ENCODE data around the gene SRRM1. TPM values are rescaled to one million over a fixed set of nuclear protein-coding genes. Genes with fewer than 3 reads are reported as not detected.

SRRM1 gene
- total and polyA plus RNA-seq, 2 of the 8 experiments (the other 6 are each of a cell fraction or from before 2014, with no cell fraction given) = 77.1 to 255 TPM

GRCh38 chr1:24673341-24673740 lies 30.2 kb downstream of the SRRM1 start:
- no peak overlapping the region for H2AFZ ChIP-seq (ENCODE audit: low read length)
- no peak overlapping the region for H2AK5ac ChIP-seq (ENCODE audit: low read depth, low read length)
- peaks cover 0 to 6% of the 10 kb centered on the region in 2 experiments for H4K20me1 ChIP-seq (replicated peaks in 1 of 2; ENCODE audit: control insufficient read depth in 1 of 2, insufficient read depth in 2 of 2, low read length in 2 of 2)
- H3K4ac ChIP-seq (replicated peaks; ENCODE audit: insufficient read length, low read depth, low read length) = no peak overlapping the region
- H3K23ac ChIP-seq (ENCODE audit: insufficient read length) = no peak overlapping the region
- H3K9me3 ChIP-seq (ENCODE audit: insufficient read depth in 2 of 2, low read depth in 1 of 2, low read length in 1 of 2) = no peaks in the 10 kb centered on the region
- H3K23me2 ChIP-seq (ENCODE audit: low read depth, low read length) = no peaks in the 10 kb centered on the region
- WGBS, 2 experiments (ENCODE audit: extremely low coverage in 1 of 2, insufficient coverage in 1 of 2, insufficient read length in 1 of 2, insufficient replicate concordance in 2 of 2, low coverage in 1 of 2, low lambda C conversion rate in 2 of 2, missing lambda C conversion rate in 1 of 2) = 96% methylated on average over 2 of the region's 6 CpGs; no CpG with 5 or more reads in 1 of the 2 experiments
- no peak overlapping the region for H3K14ac ChIP-seq (ENCODE audit: insufficient read length)
- DNase-seq (ENCODE audit: low read depth in 1 of 2, low spot score in 2 of 2) = no peak
- ChIA-PET CTCF (ENCODE audit: partially characterized antibody) (interaction anchor here (1.0 to 2.0 kb wide), 5 partner anchors 15 to 174 kb away, joined by 3 to 8 read pairs (median 6); no protein-coding TSS in a partner anchor), POLR2A (ENCODE audit: partially characterized antibody) (interaction anchor here (0.9 to 12.3 kb wide), 8 partner anchors 9 to 163 kb away, joined by 3 to 199 read pairs (median 4); no protein-coding TSS in a partner anchor)
- H3K9ac ChIP-seq (replicated peaks in 1 of 4; ENCODE audit: extremely low read depth in 1 of 4, low read depth in 3 of 4, low read length in 3 of 4) = no peak overlapping the region
- peaks cover 23 to 75% (median 54%) of the 10 kb centered on the region in 4 experiments for H3K36me3 ChIP-seq (ENCODE audit: control insufficient read depth in 2 of 4, insufficient read depth in 4 of 4, low read length in 3 of 4)
- H2BK120ac ChIP-seq (replicated peaks; ENCODE audit: low read depth, low read length) = no peak overlapping the region
- H4K8ac ChIP-seq (ENCODE audit: extremely low read depth, insufficient read depth, low read length) = no peak overlapping the region
- H3K56ac ChIP-seq (replicated peaks; ENCODE audit: insufficient read length, low read depth, low read length) = no peak overlapping the region
- no peak overlapping the region for H3K18ac ChIP-seq (ENCODE audit: extremely low read depth, low read length)
- H3K27me3 ChIP-seq (replicated peaks in 1 of 4; ENCODE audit: control insufficient read depth in 3 of 4, extremely low read depth in 1 of 4, insufficient read depth in 3 of 4, low read length in 3 of 4) = no peaks in the 10 kb centered on the region
- H4K5ac ChIP-seq (ENCODE audit: insufficient read length, low read depth, low read length) = no peak overlapping the region
- H2BK15ac ChIP-seq (ENCODE audit: low read length) = no peak overlapping the region
- H3K4me1 ChIP-seq (replicated peaks in 1 of 4; ENCODE audit: control insufficient read depth in 3 of 4, insufficient read depth in 4 of 4, low read length in 3 of 4) = no peaks in the 10 kb centered on the region
- H2BK12ac ChIP-seq (ENCODE audit: low read depth, low read length) = no peak overlapping the region
- H3K79me1 ChIP-seq (ENCODE audit: low read depth, low read length) = no peaks in the 10 kb centered on the region
- no peaks in the 10 kb centered on the region for H3K79me2 ChIP-seq (ENCODE audit: control insufficient read depth in 1 of 2, insufficient read depth in 2 of 2, low read length in 2 of 2)
- no peak overlapping the region for H2BK20ac ChIP-seq (ENCODE audit: low read length)
- no peak overlapping the region for H3K4me2 ChIP-seq (ENCODE audit: insufficient read depth in 1 of 2, low read depth in 2 of 2, low read length in 2 of 2)
- H4K91ac ChIP-seq (replicated peaks; ENCODE audit: insufficient read length, low read length) = no peak overlapping the region
- H3K27ac ChIP-seq (ENCODE audit: low read depth, low read length) = no peak overlapping the region
- FAIRE-seq = no peak
- no peak overlapping the region for H3K4me3 ChIP-seq (ENCODE audit: extremely low read depth in 1 of 4, insufficient read depth in 2 of 4, low read depth in 3 of 4, low read length in 4 of 4)
- H2BK5ac ChIP-seq (ENCODE audit: low read depth, low read length) = no peak overlapping the region
- TF ChIP-seq TCF12 (IDR thresholded peaks at IDR 0.05; ENCODE audit: low read depth, low read length) = no peak
- no peak for TF ChIP-seq NANOG (IDR thresholded peaks at IDR 0.05; ENCODE audit: insufficient read depth, low read depth, low read length, poor library complexity, severe bottlenecking)
- no peak for TF ChIP-seq BCL11A (IDR thresholded peaks at IDR 0.05; ENCODE audit: low read depth in 2 of 2, low read length in 2 of 2)
- TF ChIP-seq SIN3A (conservative IDR thresholded peaks at IDR 0.05 in 1 of 2, IDR thresholded peaks at IDR 0.05 in 1 of 2; ENCODE audit: low read depth in 1 of 2, low read length in 2 of 2) = no peak
- no peak for TF ChIP-seq GTF2F1 (IDR thresholded peaks at IDR 0.05; ENCODE audit: borderline replicate concordance, low read depth, low read length)
- TF ChIP-seq RXRA (IDR thresholded peaks at IDR 0.05; ENCODE audit: insufficient read depth, low read depth, low read length) = no peak
- no peak for TF ChIP-seq ZNF274 (IDR thresholded peaks at IDR 0.05; ENCODE audit: borderline replicate concordance, extremely low read depth, low read length)
- no peak for TF ChIP-seq SIRT6 (IDR thresholded peaks at IDR 0.05; ENCODE audit: low read length)
- no peak for TF ChIP-seq SP1 (IDR thresholded peaks at IDR 0.05; ENCODE audit: low read depth, low read length)
- TF ChIP-seq CBX5 (IDR thresholded peaks at IDR 0.05; ENCODE audit: low read depth, low read length) = no peak
- no peak for TF ChIP-seq TAF1 (IDR thresholded peaks at IDR 0.05; ENCODE audit: low read depth, low read length)
- TF ChIP-seq RAD21 (IDR thresholded peaks at IDR 0.05 in 1 of 2, conservative IDR thresholded peaks at IDR 0.05 in 1 of 2; ENCODE audit: low read depth in 2 of 2, low read length in 2 of 2) = no peak
- no peak for TF ChIP-seq POLR2A (IDR thresholded peaks at IDR 0.05; ENCODE audit: control extremely low read depth in 1 of 2, low read depth in 2 of 2, low read length in 2 of 2)
- TF ChIP-seq RFX5 (IDR thresholded peaks at IDR 0.05; ENCODE audit: borderline replicate concordance, low read depth, low read length) = no peak
- no peak for TF ChIP-seq BRCA1 (IDR thresholded peaks at IDR 0.05; ENCODE audit: low read depth, low read length)

All from H1 (cell line).